ENCODE data around the gene PJA2. TPM values are rescaled to one million over a fixed set of nuclear protein-coding genes. Genes with fewer than 3 reads are reported as not detected.
"Not testable (repeated sequence)": the region's sequence is repeated elsewhere in the genome, so short reads cannot be mapped to it uniquely, and the experiment has no call there.

The PJA2 gene
- total RNA-seq: 198 TPM

- DNase-seq: peak; percentile 100
Observed at GRCh38 chr5:109409844-109410388, at the start of gene PJA2. Gene PJA2 (minus strand): TSS chr5:109409974. CDS start chr5:109383433, 26,541 bp downstream.

GRCh38 chr5:109455598-109456096, 45.9 kb upstream of the PJA2 start:
- peak; percentile 82 for DNase-seq

- peak; percentile 24 for DNase-seq
Observed at GRCh38 chr5:109454731-109455505, 45.1 kb upstream of the PJA2 start.

- DNase-seq: no peak
Observed at GRCh38 chr5:109453251-109453650, 43.5 kb upstream of the PJA2 start.

GRCh38 chr5:109452661-109453060, 42.9 kb upstream of the PJA2 start:
- no peak for DNase-seq

- DNase-seq: peak; percentile 76
Observed at GRCh38 chr5:109451146-109451545, 41.4 kb upstream of the PJA2 start.

- no peak for DNase-seq
Observed at GRCh38 chr5:109450129-109450877, 40.5 kb upstream of the PJA2 start.

GRCh38 chr5:109448838-109449237, 39.1 kb upstream of the PJA2 start:
- DNase-seq: no peak

GRCh38 chr5:109439590-109439989, 29.8 kb upstream of the PJA2 start:
- DNase-seq: no peak

- DNase-seq: no peak
Observed at GRCh38 chr5:109426075-109426474, 16.3 kb upstream of the PJA2 start.

GRCh38 chr5:109425521-109425920, 15.7 kb upstream of the PJA2 start:
- DNase-seq: not testable (repeated sequence)

- no peak for DNase-seq
Observed at GRCh38 chr5:109421956-109422355, 12.2 kb upstream of the PJA2 start.

GRCh38 chr5:109418712-109419352, 9.1 kb upstream of the PJA2 start:
- DNase-seq: no peak

- DNase-seq: no peak
Observed at GRCh38 chr5:109416882-109417281, 7.1 kb upstream of the PJA2 start.

- DNase-seq: not testable (repeated sequence)
Observed at GRCh38 chr5:109413921-109414461, 4.2 kb upstream of the PJA2 start.

GRCh38 chr5:109413458-109413857, 3.7 kb upstream of the PJA2 start:
- DNase-seq: peak; percentile 51

GRCh38 chr5:109412981-109413402, 3.2 kb upstream of the PJA2 start:
- DNase-seq: peak; percentile 26

GRCh38 chr5:109411627-109412026, 1.9 kb upstream of the PJA2 start:
- peak; percentile 45 for DNase-seq

GRCh38 chr5:109411149-109411514, 1.4 kb upstream of the PJA2 start:
- DNase-seq: no peak

- DNase-seq: peak; percentile 89
Observed at GRCh38 chr5:109410389-109411148, 795 bp upstream of the PJA2 start.

Data from tongue (tissue), 2 donors.